HepG2 (cell line): Measurements from ENCODE around the gene ANKRD66. TPM values are rescaled to one million over a fixed set of nuclear protein-coding genes. Genes with fewer than 3 reads are reported as not detected.

ENCODE experiments used
- ARNT2 ChIP-seq: sonication (generic); formaldehyde crosslinking; IDR thresholded peaks from 2 replicates; pipeline ENCODE4 v1.8.0; 2022; ENCODE audit warnings: mild to moderate bottlenecking, low read depth, missing genetic modification reagents, moderate library complexity
- RORA ChIP-seq: sonication (generic); formaldehyde crosslinking; IDR thresholded peaks from 2 replicates; pipeline ENCODE4 v1.5.0; 2020; ENCODE audit warnings: mild to moderate bottlenecking, missing genetic modification reagents, moderate library complexity
- SP5 ChIP-seq: IDR thresholded peaks from 2 replicates; pipeline ENCODE4 v1.6.1; 2016; ENCODE audit warnings: low read depth, borderline replicate concordance
- ZEB1 ChIP-seq: IDR thresholded peaks from 2 replicates; pipeline ENCODE4 v1.6.1; 2012; ENCODE audit warnings: mild to moderate bottlenecking, low read depth, inconsistent platforms; ENCODE audit not compliant: insufficient replicate concordance
- ZMYM4 ChIP-seq: sonication (generic); formaldehyde crosslinking; IDR thresholded peaks from 2 replicates; pipeline ENCODE4 v1.8.1; 2023; ENCODE audit warnings: mild to moderate bottlenecking, missing genetic modification reagents
- polyA plus RNA-seq, 8 experiments: library from polyadenylated mRNA; depleted of rRNA in 3 of 8; stranded (reverse) in 7 of 8; unstranded in 1 of 8; fragments of >200 nt; fragmentation: Illumina TruSeq in 4 of 8; extraction: Trizol in 4 of 8; gene quantifications; 2 replicates each; pipeline versions ENCODE4 v1.2.1 to v1.2.3, GENCODE V29; 2011 to 2016; ENCODE audit warnings: low read depth in 4 of 8, missing spikeins in 1 of 8, mixed read lengths in 1 of 8; ENCODE audit not compliant: insufficient read depth in 1 of 8
- total RNA-seq, 5 experiments: library from RNA; depleted of rRNA; stranded (reverse); fragments of >200 nt; fragmentation: Illumina TruSeq; extraction: Trizol; gene quantifications; 2 replicates each; pipeline ENCODE4 v1.2.3, GENCODE V29; 2016; ENCODE audit warnings: low read depth in 1 of 5
- TF ChIP-seq, protein P1 (sequence below): sonication (generic); formaldehyde crosslinking; IDR thresholded peaks from 2 replicates; pipeline ENCODE4 v1.5.1; 2020; ENCODE audit warnings: missing genetic modification reagents, mild to moderate bottlenecking, borderline replicate concordance
- TF ChIP-seq, protein P2 (sequence below): sonication (generic); formaldehyde crosslinking; IDR thresholded peaks from 2 replicates; pipeline ENCODE4 v1.4.0; 2020; ENCODE audit warnings: missing genetic modification reagents
- TF ChIP-seq, protein P3 (sequence below): sonication (generic); formaldehyde crosslinking; IDR thresholded peaks from 2 replicates; pipeline ENCODE4 v1.4.0; 2020; ENCODE audit warnings: mild to moderate bottlenecking, missing genetic modification reagents
- TF ChIP-seq, protein P4 (sequence below): sonication (generic); formaldehyde crosslinking; IDR thresholded peaks from 2 replicates; pipeline ENCODE4 v1.5.0; 2020; ENCODE audit warnings: mild to moderate bottlenecking, missing genetic modification reagents, borderline replicate concordance
- TF ChIP-seq, protein P5 (sequence below): sonication (generic); formaldehyde crosslinking; IDR thresholded peaks from 2 replicates; pipeline ENCODE4 v1.4.0; 2020; ENCODE audit warnings: missing genetic modification reagents, borderline replicate concordance
- TF ChIP-seq, protein P6 (sequence below): sonication (generic); formaldehyde crosslinking; IDR thresholded peaks from 2 replicates; pipeline ENCODE4 v1.5.0; 2020; ENCODE audit warnings: mild to moderate bottlenecking, missing genetic modification reagents

The ANKRD66 gene
- total and polyA plus RNA-seq, 2 of the 13 experiments (the other 11 are each of a cell fraction or from before 2014, with no cell fraction given) = not detected

DNA sequence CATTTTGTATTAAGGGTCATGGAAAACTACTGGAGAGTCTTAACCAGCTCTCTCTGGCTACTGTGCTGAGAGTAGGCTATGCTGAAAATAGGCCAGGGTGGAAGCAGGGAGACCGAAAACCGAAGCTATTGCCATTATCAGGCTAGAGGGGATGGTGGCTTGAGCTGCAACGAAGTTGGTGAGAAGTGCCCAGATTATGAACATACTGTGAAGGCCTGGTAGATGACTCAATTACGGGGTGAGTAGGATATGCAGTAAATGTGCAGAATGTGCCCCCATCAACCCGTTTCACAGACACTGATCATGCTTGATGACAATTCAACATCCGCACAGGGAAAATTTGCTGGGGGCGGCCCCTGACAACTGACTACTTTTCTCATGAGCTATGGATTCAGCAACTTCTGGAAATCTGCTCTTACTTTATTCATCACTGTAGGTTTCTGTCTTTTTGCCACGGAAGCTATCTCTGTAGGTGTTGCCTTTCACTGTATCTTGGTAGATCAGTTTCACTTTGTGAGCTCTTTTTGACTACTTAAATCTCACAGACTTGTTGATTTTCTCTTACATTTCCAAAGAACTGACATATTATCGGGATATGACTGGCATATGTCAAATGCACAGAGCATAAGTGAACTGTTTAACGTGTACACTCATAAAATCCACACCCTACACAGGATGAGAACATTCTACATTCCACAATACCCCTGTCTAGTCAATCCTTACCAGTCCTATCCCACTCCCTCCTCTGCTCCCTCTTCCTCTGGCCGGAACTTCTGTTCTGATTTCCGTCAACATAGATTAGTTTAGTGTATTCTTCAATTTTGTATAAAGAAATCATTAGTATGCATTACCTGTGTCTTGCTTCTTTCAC, 31.0 kb downstream of the ANKRD66 start (continued):
- TF ChIP-seq, protein P1, sequence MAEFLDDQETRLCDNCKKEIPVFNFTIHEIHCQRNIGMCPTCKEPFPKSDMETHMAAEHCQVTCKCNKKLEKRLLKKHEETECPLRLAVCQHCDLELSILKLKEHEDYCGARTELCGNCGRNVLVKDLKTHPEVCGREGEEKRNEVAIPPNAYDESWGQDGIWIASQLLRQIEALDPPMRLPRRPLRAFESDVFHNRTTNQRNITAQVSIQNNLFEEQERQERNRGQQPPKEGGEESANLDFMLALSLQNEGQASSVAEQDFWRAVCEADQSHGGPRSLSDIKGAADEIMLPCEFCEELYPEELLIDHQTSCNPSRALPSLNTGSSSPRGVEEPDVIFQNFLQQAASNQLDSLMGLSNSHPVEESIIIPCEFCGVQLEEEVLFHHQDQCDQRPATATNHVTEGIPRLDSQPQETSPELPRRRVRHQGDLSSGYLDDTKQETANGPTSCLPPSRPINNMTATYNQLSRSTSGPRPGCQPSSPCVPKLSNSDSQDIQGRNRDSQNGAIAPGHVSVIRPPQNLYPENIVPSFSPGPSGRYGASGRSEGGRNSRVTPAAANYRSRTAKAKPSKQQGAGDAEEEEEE (CRISPR knock-in tag) = no peak
- TF ChIP-seq, protein P2, sequence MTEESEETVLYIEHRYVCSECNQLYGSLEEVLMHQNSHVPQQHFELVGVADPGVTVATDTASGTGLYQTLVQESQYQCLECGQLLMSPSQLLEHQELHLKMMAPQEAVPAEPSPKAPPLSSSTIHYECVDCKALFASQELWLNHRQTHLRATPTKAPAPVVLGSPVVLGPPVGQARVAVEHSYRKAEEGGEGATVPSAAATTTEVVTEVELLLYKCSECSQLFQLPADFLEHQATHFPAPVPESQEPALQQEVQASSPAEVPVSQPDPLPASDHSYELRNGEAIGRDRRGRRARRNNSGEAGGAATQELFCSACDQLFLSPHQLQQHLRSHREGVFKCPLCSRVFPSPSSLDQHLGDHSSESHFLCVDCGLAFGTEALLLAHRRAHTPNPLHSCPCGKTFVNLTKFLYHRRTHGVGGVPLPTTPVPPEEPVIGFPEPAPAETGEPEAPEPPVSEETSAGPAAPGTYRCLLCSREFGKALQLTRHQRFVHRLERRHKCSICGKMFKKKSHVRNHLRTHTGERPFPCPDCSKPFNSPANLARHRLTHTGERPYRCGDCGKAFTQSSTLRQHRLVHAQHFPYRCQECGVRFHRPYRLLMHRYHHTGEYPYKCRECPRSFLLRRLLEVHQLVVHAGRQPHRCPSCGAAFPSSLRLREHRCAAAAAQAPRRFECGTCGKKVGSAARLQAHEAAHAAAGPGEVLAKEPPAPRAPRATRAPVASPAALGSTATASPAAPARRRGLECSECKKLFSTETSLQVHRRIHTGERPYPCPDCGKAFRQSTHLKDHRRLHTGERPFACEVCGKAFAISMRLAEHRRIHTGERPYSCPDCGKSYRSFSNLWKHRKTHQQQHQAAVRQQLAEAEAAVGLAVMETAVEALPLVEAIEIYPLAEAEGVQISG = no peak
- TF ChIP-seq, protein P3, sequence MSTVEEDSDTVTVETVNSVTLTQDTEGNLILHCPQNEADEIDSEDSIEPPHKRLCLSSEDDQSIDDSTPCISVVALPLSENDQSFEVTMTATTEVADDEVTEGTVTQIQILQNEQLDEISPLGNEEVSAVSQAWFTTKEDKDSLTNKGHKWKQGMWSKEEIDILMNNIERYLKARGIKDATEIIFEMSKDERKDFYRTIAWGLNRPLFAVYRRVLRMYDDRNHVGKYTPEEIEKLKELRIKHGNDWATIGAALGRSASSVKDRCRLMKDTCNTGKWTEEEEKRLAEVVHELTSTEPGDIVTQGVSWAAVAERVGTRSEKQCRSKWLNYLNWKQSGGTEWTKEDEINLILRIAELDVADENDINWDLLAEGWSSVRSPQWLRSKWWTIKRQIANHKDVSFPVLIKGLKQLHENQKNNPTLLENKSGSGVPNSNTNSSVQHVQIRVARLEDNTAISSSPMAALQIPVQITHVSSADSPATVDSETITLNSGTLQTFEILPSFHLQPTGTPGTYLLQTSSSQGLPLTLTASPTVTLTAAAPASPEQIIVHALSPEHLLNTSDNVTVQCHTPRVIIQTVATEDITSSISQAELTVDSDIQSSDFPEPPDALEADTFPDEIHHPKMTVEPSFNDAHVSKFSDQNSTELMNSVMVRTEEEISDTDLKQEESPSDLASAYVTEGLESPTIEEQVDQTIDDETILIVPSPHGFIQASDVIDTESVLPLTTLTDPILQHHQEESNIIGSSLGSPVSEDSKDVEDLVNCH (CRISPR knock-in tag) = no peak
- TF ChIP-seq, protein P4, sequence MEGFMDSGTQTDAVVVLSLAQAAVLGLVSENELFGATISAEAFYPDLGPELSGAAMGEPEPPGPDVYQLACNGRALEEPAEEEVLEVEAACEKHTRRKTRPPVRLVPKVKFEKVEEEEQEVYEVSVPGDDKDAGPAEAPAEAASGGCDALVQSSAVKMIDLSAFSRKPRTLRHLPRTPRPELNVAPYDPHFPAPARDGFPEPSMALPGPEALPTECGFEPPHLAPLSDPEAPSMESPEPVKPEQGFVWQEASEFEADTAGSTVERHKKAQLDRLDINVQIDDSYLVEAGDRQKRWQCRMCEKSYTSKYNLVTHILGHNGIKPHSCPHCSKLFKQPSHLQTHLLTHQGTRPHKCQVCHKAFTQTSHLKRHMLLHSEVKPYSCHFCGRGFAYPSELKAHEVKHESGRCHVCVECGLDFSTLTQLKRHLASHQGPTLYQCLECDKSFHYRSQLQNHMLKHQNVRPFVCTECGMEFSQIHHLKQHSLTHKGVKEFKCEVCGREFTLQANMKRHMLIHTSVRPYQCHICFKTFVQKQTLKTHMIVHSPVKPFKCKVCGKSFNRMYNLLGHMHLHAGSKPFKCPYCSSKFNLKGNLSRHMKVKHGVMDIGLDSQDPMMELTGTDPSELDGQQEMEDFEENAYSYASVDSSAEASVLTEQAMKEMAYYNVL (CRISPR knock-in tag) = no peak
- TF ChIP-seq, protein P5, sequence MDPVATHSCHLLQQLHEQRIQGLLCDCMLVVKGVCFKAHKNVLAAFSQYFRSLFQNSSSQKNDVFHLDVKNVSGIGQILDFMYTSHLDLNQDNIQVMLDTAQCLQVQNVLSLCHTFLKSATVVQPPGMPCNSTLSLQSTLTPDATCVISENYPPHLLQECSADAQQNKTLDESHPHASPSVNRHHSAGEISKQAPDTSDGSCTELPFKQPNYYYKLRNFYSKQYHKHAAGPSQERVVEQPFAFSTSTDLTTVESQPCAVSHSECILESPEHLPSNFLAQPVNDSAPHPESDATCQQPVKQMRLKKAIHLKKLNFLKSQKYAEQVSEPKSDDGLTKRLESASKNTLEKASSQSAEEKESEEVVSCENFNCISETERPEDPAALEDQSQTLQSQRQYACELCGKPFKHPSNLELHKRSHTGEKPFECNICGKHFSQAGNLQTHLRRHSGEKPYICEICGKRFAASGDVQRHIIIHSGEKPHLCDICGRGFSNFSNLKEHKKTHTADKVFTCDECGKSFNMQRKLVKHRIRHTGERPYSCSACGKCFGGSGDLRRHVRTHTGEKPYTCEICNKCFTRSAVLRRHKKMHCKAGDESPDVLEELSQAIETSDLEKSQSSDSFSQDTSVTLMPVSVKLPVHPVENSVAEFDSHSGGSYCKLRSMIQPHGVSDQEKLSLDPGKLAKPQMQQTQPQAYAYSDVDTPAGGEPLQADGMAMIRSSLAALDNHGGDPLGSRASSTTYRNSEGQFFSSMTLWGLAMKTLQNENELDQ = no peak
- no peak for TF ChIP-seq ZMYM4 (CRISPR knock-in tag)
- TF ChIP-seq RORA (CRISPR knock-in tag) = no peak
- TF ChIP-seq ZEB1 = no peak
- TF ChIP-seq ARNT2 (CRISPR knock-in tag) = no peak
- TF ChIP-seq, protein P6, sequence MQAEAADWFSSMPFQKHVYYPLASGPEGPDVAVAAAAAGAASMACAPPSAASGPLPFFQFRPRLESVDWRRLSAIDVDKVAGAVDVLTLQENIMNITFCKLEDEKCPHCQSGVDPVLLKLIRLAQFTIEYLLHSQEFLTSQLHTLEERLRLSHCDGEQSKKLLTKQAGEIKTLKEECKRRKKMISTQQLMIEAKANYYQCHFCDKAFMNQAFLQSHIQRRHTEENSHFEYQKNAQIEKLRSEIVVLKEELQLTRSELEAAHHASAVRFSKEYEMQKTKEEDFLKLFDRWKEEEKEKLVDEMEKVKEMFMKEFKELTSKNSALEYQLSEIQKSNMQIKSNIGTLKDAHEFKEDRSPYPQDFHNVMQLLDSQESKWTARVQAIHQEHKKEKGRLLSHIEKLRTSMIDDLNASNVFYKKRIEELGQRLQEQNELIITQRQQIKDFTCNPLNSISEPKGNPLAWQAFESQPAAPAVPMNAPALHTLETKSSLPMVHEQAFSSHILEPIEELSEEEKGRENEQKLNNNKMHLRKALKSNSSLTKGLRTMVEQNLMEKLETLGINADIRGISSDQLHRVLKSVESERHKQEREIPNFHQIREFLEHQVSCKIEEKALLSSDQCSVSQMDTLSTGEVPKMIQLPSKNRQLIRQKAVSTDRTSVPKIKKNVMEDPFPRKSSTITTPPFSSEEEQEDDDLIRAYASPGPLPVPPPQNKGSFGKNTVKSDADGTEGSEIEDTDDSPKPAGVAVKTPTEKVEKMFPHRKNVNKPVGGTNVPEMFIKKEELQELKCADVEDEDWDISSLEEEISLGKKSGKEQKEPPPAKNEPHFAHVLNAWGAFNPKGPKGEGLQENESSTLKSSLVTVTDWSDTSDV (CRISPR knock-in tag) = no peak
- TF ChIP-seq SP5 (CRISPR knock-in tag) = no peak
- TF ChIP-seq, all 625 proteins: peak for 0
